ENCODE data around the gene RBP3.
A peak's percentile ranks its signal among the peaks of the same experiment; 100 is the strongest.

The RBP3 gene

DNA sequence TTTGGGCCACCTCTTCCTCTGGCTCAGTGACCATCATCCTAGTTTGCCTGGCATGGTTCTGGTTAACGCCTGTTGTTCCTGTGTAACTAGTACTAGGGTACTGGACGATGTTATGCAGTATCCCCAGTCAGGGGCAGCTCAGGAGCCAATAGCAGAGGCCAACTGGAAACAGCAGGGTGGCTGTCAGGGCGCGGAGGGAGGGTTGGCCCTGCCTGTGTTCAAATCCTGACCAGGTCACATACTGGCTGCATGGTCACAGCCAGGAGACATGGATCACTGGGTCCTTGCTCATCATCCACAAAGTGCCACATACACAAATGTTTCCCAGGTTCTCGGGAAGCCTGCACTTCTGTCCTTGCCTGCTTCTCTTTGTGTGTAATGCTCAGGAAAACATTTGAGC, 12.3 kb upstream of the RBP3 start:
- CTCF ChIA-PET, result no interaction called here
- Mint-ChIP-seq H3K9me3 (no peaks in the 10 kb centered on the region), H3K4me3 (no peak overlapping the region), H3K4me1 (no peaks in the 10 kb centered on the region), H3K27me3 (peaks cover 25% of the 10 kb centered on the region), H3K36me3 (no peaks in the 10 kb centered on the region), H3K27ac (no peak overlapping the region)
- no peak for DNase-seq

DNA sequence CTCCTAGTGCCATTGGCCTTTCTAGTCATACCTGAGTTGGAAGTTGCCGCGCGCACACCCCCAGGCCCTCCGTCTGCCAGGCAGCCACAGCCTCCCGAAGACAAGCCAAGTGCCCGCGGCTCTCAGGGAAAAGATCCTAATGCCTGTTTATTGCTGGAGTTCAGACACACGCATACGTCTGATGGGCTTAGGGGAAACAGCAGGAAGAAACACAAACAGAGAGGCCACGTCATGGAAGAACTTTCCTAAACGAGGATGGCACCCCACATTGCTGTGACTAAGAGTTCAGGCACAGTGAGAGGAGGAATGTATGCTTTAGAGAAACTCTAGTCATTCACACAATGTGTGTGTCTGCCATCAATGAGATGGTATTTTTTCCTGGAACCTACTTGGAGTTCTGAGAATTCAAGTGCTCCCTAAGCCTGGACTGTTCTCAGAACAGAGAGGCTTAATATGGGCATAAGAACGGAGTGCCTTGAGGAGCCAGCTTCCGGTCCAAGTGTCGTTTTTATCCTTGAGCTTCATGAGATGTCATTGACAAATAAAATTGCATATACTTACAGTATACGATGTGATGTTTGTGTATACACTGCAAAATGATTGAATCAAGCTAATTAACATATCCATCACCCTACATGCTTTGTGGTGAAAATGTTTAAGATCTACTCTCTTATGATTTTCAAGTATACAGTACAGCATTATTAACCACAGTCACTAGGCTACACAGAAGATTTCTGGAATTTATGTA, 11.6 kb upstream of the RBP3 start:
- Mint-ChIP-seq H3K4me1 (no peaks in the 10 kb centered on the region), H3K9me3 (no peaks in the 10 kb centered on the region), H3K4me3 (no peak overlapping the region), H3K36me3 (no peaks in the 10 kb centered on the region), H3K27me3 (peaks cover 22% of the 10 kb centered on the region), H3K27ac (no peak overlapping the region)
- CTCF ChIA-PET, result interaction anchor here (0.9 kb wide), 1 partner anchor 25 kb away, joined by 4 read pairs; no protein-coding TSS in a partner anchor
- DNase-seq, result no peak

DNA sequence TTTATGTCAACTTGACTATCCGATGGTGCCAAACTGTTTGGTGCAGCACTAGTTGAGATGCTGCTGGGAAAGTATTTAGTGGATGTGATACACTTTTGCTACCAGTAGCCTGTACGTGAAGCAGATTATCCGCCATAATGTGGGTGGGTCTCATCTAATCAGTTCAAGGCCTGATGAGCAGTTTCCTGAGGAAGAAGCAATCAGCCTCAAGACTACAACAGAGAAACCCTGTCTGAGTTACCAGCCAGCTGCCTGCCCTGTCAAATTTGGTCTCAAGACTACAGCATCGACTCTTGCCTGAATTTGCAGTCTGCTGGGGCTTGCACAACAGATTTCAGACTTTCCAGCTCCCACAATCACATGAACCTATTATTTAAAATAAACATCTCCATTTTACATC, 10.9 kb upstream of the RBP3 start:
- no peaks in the 10 kb centered on the region for H3K36me3 Mint-ChIP-seq
- H3K27ac Mint-ChIP-seq, result no peak overlapping the region
- no peaks in the 10 kb centered on the region for H3K4me1 Mint-ChIP-seq
- no peak for DNase-seq
- CTCF ChIA-PET, result interaction anchor here (0.9 to 1.0 kb wide), 3 partner anchors 26 to 313 kb away, joined by 3 to 4 read pairs (median 4); no protein-coding TSS in a partner anchor
- H3K27me3 Mint-ChIP-seq, result peaks cover 16% of the 10 kb centered on the region
- no peaks in the 10 kb centered on the region for H3K9me3 Mint-ChIP-seq
- no peak overlapping the region for H3K4me3 Mint-ChIP-seq

DNA sequence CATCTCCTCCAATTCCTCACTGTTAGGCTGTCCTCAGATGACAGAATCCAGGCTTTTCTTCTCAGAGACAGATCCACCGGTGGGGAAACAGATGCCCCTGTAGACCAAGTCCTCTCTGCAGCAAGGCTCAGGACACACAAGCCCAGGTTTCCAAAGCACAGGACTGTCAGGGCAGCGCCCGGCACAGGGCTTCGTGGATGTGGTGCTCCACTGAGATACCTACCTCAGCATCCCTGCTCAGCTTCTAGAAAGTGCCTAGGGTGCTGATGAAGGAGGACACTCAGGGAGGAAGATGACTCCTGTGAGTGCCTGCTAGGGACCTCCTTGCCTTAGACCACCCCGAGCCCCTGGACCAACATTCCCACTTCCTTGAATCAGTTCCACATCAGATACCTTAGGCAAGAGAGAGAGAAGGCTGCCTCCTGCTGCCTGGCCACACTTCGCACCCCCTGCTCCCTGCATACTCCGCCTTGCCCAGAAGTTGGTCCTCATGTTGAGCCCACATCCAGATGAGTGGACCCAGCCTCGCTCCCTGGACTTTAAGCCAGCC, 8.9 kb upstream of the RBP3 start:
- DNase-seq, result no peak
- CTCF ChIA-PET, result interaction anchor here (1.9 to 3.7 kb wide), 2 partner anchors 291 to 314 kb away, joined by 16 to 35 read pairs; no protein-coding TSS in a partner anchor
- Mint-ChIP-seq H3K27me3 (peaks cover 16% of the 10 kb centered on the region), H3K36me3 (no peaks in the 10 kb centered on the region), H3K4me3 (no peak overlapping the region), H3K9me3 (no peaks in the 10 kb centered on the region), H3K4me1 (no peaks in the 10 kb centered on the region), H3K27ac (no peak overlapping the region)

DNA sequence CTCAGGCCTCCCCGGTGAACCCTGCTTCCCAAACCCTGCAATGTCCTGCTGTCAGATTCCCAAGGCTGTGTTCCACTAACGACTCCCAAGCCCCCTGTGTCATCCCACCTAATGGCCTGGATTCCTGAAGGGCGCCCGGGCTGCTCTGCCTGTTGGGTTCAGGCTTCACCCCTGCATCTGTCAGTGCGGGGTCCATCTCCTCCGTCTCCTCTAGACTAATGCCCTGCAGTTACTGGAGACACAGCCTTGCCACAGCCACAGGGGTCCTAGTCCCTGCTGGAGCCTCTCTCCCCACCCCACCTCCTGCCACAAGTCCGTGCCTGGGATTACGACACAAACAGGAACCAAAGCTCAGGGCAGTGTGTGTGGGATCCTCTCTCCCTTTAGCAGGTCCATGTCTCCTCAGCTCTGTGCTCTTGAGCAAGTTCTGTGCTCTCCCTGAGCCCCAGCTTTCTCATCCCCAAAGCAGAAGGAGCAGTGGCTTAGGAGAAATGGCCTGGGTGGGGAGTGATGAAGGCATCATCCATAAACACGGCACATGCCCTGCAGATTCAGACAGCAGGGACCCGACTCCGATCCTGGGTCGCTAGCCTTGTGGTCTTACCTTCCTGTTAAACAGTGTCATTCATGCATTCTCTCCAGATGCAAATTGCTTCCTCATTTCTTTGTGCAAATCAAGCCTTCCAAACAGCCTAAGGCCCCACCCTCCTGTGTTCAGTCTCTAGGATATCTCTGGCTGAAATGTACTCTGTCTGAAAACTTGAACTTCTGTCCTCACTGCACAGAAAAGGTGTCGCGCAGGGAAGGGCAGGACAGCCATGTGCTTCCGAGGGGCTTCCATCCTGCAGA, 8.2 kb upstream of the RBP3 start:
- Mint-ChIP-seq H3K4me3 (no peak overlapping the region), H3K4me1 (no peaks in the 10 kb centered on the region), H3K27me3 (peaks cover 16% of the 10 kb centered on the region), H3K27ac (no peak overlapping the region), H3K36me3 (no peaks in the 10 kb centered on the region), H3K9me3 (no peaks in the 10 kb centered on the region)
- no peak for DNase-seq
- CTCF ChIA-PET, result interaction anchor here (0.9 to 3.7 kb wide), 11 partner anchors 8 to 345 kb away, joined by 3 to 35 read pairs (median 4); no protein-coding TSS in a partner anchor

DNA sequence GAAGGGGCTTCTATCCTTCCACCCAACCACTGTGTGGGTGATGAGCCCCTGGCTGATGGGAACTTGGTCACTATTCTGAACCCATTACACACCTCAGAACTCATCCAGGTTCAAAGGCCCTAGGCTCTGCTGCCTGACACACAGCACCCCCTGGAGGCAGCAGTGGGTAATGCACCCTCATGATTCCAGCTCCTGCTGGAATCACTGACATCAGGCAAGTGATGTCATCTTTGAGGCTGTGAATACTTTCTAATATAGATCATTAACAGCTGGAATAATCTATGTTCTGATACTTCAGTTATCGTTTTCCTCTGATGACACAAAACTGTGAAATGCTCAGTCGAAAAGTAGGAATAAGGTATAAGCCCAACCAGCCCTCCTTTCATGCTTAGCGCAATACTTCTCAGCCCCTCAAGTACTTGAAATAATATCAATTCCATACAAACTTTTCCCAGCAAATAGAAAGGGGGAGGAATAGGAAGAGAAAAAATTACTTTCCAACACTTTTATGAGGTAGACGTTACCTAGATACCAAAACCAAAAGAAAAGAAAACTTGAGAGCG, 7.5 kb upstream of the RBP3 start:
- no peaks in the 10 kb centered on the region for H3K4me1 Mint-ChIP-seq
- no peaks in the 10 kb centered on the region for H3K36me3 Mint-ChIP-seq
- peaks cover 16% of the 10 kb centered on the region for H3K27me3 Mint-ChIP-seq
- no peaks in the 10 kb centered on the region for H3K9me3 Mint-ChIP-seq
- no peak overlapping the region for H3K27ac Mint-ChIP-seq
- DNase-seq, result peak; percentile 79
- no peak overlapping the region for H3K4me3 Mint-ChIP-seq
- CTCF ChIA-PET, result interaction anchor here (0.6 to 3.7 kb wide), 13 partner anchors 9 to 345 kb away, joined by 3 to 35 read pairs (median 4); no protein-coding TSS in a partner anchor

DNA sequence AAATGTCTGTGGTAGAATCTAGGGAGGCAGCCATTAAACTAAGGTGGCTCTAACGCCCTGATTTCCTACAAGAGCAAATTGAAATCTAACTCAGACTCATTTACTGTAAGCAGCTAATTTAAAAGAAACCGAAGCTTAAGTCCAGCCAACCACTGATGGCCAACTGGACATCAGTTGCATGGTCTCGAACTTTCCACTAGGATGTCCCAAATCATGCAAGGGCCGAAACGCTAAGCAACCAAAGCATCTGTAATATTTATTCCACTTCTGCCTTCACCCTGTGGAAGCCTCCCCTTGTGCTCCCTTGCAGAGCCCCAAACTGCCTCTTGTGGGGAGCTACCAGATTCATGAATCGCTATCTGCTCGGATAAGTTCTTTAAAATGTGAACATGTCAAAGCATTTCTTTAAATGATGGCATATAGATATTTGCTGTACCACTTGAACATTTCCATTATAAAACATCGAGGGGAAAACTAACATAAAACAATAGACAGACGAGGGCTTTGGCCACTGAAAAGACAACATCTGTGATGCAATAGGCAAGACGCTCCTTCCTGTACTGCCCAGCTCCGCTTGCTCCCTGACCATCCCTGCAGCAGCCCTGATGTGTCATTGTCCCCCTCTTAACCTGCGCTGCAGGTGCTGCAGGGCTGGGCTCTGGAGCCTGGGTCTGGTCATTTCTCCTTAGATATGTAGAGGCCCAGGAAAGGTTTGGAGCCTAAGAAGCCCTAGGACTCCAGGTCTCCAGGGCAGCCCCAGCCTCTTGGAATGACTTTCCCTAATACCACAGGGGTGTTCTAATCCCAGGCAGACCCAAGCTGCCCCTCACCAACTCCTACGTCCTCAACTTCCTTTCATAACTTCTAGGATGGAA, 2.9 kb upstream of the RBP3 start:
- H3K27me3 Mint-ChIP-seq, result peaks cover 4% of the 10 kb centered on the region
- no peak overlapping the region for H3K4me3 Mint-ChIP-seq
- H3K4me1 Mint-ChIP-seq, result no peaks in the 10 kb centered on the region
- no peaks in the 10 kb centered on the region for H3K36me3 Mint-ChIP-seq
- no peaks in the 10 kb centered on the region for H3K9me3 Mint-ChIP-seq
- DNase-seq, result no peak
- no peak overlapping the region for H3K27ac Mint-ChIP-seq
- CTCF ChIA-PET, result interaction anchor here (0.9 to 1.6 kb wide), 4 partner anchors 15 to 321 kb away, joined by 3 to 6 read pairs (median 4); no protein-coding TSS in a partner anchor

DNA sequence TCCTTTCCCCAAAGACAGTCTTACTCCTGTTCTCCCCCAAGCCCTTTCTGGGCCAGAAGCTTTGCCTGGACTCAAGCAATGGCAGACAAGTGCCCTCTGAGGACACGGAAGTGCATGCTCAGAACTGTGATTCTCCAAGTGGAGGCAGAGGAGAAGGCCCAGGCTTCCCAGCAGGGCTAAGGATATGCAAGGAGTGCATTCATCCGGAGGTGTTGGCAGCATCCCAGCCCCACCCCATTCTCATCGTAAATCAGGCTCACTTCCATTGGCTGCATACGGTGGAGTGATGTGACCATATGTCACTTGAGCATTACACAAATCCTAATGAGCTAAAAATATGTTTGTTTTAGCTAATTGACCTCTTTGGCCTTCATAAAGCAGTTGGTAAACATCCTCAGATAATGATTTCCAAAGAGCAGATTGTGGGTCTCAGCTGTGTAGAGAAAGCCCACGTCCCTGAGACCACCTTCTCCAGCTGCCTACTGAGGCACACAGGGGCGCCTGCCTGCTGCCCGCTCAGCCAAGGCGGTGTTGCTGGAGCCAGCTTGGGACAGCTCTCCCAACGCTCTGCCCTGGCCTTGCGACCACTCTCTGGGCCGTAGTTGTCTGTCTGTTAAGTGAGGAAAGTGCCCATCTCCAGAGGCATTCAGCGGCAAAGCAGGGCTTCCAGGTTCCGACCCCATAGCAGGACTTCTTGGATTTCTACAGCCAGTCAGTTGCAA, 1.4 kb upstream of the RBP3 start:
- Mint-ChIP-seq H3K4me1 (no peaks in the 10 kb centered on the region), H3K36me3 (no peaks in the 10 kb centered on the region), H3K4me3 (no peak overlapping the region), H3K27me3 (no peaks in the 10 kb centered on the region), H3K9me3 (no peaks in the 10 kb centered on the region), H3K27ac (no peak overlapping the region)
- DNase-seq, result no peak
- CTCF ChIA-PET, result interaction anchor here (0.9 kb wide), 1 partner anchor 19 kb away, joined by 3 read pairs; no protein-coding TSS in a partner anchor

DNA sequence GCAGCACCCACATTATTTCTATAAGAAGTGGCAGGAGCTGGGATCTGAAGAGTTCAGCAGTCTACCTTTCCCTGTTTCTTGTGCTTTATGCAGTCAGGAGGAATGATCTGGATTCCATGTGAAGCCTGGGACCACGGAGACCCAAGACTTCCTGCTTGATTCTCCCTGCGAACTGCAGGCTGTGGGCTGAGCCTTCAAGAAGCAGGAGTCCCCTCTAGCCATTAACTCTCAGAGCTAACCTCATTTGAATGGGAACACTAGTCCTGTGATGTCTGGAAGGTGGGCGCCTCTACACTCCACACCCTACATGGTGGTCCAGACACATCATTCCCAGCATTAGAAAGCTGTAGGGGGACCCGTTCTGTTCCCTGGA, 874 bp upstream of the RBP3 start:
- Mint-ChIP-seq H3K9me3 (no peaks in the 10 kb centered on the region), H3K27ac (no peak overlapping the region), H3K4me1 (no peaks in the 10 kb centered on the region), H3K27me3 (no peaks in the 10 kb centered on the region), H3K36me3 (no peaks in the 10 kb centered on the region), H3K4me3 (no peak overlapping the region)
- DNase-seq, result no peak
- CTCF ChIA-PET, result no interaction called here

DNA sequence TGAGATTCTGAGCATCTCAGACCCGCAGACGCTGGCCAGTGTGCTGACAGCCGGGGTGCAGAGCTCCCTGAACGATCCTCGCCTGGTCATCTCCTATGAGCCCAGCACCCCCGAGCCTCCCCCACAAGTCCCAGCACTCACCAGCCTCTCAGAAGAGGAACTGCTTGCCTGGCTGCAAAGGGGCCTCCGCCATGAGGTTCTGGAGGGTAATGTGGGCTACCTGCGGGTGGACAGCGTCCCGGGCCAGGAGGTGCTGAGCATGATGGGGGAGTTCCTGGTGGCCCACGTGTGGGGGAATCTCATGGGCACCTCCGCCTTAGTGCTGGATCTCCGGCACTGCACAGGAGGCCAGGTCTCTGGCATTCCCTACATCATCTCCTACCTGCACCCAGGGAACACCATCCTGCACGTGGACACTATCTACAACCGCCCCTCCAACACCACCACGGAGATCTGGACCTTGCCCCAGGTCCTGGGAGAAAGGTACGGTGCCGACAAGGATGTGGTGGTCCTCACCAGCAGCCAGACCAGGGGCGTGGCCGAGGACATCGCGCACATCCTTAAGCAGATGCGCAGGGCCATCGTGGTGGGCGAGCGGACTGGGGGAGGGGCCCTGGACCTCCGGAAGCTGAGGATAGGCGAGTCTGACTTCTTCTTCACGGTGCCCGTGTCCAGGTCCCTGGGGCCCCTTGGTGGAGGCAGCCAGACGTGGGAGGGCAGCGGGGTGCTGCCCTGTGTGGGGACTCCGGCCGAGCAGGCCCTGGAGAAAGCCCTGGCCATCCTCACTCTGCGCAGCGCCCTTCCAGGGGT, 703 bp downstream of the RBP3 start:
- no peak overlapping the region for H3K27ac Mint-ChIP-seq
- H3K4me3 Mint-ChIP-seq, result no peak overlapping the region
- H3K36me3 Mint-ChIP-seq, result no peaks in the 10 kb centered on the region
- DNase-seq, result no peak
- H3K27me3 Mint-ChIP-seq, result no peaks in the 10 kb centered on the region
- no peaks in the 10 kb centered on the region for H3K4me1 Mint-ChIP-seq
- CTCF ChIA-PET, result no interaction called here
- no peaks in the 10 kb centered on the region for H3K9me3 Mint-ChIP-seq

DNA sequence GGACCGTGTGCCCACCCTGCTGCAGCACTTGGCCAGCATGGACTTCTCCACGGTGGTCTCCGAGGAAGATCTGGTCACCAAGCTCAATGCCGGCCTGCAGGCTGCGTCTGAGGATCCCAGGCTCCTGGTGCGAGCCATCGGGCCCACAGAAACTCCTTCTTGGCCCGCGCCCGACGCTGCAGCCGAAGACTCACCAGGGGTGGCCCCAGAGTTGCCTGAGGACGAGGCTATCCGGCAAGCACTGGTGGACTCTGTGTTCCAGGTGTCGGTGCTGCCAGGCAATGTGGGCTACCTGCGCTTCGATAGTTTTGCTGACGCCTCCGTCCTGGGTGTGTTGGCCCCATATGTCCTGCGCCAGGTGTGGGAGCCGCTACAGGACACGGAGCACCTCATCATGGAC, 1.4 kb downstream of the RBP3 start:
- no peaks in the 10 kb centered on the region for H3K36me3 Mint-ChIP-seq
- H3K27ac Mint-ChIP-seq, result no peak overlapping the region

DNA sequence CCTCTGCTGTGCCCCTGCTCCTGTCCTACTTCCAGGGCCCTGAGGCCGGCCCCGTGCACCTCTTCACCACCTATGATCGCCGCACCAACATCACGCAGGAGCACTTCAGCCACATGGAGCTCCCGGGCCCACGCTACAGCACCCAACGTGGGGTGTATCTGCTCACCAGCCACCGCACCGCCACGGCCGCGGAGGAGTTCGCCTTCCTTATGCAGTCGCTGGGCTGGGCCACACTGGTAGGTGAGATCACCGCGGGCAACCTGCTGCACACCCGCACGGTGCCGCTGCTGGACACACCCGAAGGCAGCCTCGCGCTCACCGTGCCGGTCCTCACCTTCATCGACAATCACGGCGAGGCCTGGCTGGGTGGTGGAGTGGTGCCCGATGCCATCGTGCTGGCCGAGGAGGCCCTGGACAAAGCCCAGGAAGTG, 1.8 kb downstream of the RBP3 start:
- H3K27me3 Mint-ChIP-seq, result no peaks in the 10 kb centered on the region
- no peaks in the 10 kb centered on the region for H3K9me3 Mint-ChIP-seq
- H3K27ac Mint-ChIP-seq, result no peak overlapping the region
- H3K4me3 Mint-ChIP-seq, result no peak overlapping the region
- DNase-seq, result no peak
- CTCF ChIA-PET, result no interaction called here
- H3K36me3 Mint-ChIP-seq, result no peaks in the 10 kb centered on the region
- no peaks in the 10 kb centered on the region for H3K4me1 Mint-ChIP-seq

More for the DNA sequence above, 1.4 kb downstream of the RBP3 start:
- H3K4me1 Mint-ChIP-seq, result no peaks in the 10 kb centered on the region
- no peaks in the 10 kb centered on the region for H3K9me3 Mint-ChIP-seq
- CTCF ChIA-PET, result no interaction called here
- H3K27me3 Mint-ChIP-seq, result no peaks in the 10 kb centered on the region
- no peak for DNase-seq
- no peak overlapping the region for H3K4me3 Mint-ChIP-seq

Measured in activated naive CD4-positive, alpha-beta T cell treated with anti-CD3 and anti-CD28 coated beads, Interleukin-2, amount 10 ng/mL, durations not matched to agents 7 days and 5 days (primary cell).